GM21447 (cell line): ENCODE results near the gene ENSA.
"Not testable (repeated sequence)": the region's sequence is repeated elsewhere in the genome, so short reads cannot be mapped to it uniquely, and the experiment has no call there.

ENCODE experiments used
- ATAC-seq: cut with Tn5 transposase; IDR thresholded peaks from one replicate; pipeline ENCODE4 v1.9.1; 2021; ENCODE audit not compliant: unreplicated experiment

Gene ENSA, protein sequence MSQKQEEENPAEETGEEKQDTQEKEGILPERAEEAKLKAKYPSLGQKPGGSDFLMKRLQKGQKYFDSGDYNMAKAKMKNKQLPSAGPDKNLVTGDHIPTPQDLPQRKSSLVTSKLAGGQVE

DNA sequence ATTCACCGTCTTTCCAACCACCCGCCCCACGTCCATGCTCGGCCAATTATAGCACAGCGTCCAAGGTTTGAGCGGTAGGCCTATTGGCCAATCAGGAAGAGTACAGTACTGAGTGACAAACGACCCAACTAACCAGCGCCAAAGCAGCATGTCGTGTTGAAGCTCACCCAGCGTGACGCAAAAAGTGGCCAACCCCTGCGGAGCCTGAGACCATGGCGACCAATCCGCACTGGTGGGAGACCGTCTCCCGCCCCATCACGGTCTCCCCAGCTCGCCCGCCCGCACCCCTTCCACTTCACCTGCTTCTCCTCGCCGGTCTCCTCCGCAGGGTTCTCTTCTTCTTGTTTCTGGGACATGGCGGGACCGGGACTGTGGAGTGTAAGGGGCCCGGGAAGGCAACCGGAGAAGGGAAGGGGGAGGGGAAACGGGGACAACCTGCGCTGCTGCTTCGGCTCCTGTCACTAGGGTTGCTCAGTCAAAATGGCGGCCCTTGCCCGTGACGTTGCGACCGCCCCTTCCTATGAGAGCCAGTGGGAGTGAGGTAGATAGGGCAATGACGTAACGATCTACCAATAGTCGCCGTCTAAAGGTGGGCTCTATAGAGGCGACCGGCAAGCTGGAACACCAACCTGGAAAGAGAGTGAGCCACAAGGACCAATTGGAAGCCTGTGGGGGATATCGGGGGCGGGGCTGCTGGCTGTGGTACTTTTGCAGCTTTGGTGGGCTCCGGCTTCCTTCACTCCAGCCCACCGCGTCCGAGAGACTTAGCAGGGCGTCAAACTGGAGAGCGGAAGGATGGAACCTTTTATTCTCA is at the start of gene ENSA:
Gene ENSA, minus strand, starts transcription at position 498 of the 814 bp plus-strand sequence. Its CDS starts 142 bp downstream, at position 356.
- ATAC-seq = peak; percentile 93

DNA sequence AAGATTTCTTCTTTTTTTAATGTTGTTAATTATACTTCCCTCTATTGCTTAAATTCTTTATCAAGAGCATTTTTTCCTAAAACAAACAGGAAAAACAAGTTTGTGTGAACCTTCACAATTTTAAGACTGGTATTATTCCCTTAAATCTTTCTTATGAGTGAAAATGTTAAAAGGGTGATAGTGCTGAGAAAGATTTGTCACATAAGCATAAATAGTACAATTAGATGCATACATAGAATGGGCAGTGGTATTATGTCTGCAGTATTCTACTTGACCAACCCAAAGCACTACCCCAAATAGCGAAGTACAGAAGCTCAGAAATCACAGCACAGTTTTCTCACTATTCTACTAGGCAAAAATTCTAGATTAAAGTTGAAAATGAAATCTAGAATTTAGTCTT is 49.6 kb upstream of the ENSA start:
- ATAC-seq = no peak

DNA sequence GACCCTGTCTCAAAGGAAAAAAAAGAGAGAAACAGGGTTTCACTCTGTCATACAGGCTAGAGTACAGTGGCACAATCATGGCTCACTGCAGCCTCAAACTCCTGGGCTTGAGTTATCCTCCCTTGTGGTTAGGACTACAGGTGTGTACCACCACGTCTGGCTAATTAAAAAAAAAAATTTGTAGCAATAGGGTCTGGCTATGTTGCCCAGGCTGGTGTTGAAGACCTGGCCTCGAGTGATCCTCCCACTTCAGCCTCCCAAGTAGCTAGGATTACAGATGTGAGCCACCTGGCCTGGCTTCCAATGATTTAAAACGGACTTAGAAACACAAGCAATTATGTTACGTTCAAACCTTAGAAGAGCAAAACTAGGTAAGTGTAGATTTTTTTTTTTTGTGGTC is 45.5 kb upstream of the ENSA start:
- ATAC-seq = no peak

DNA sequence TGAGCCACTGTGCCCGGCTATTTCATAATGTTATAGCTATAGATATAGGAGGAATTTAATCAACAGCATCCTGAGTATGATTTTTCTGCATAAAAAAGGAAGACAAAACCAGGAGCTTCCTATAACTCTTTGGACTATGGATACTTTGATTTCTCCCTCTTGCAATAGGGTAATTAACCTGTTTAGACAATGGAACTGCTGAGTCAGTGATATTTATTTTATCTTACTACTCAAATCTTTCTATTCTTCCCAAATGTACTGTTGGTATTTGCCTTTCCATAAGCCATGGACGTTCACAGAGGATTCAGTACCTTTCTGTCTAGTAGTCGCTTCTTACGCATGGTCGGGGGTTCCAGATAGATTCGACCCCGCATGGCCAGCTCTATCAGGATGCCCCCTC is 33.9 kb upstream of the ENSA start:
- ATAC-seq = no peak

DNA sequence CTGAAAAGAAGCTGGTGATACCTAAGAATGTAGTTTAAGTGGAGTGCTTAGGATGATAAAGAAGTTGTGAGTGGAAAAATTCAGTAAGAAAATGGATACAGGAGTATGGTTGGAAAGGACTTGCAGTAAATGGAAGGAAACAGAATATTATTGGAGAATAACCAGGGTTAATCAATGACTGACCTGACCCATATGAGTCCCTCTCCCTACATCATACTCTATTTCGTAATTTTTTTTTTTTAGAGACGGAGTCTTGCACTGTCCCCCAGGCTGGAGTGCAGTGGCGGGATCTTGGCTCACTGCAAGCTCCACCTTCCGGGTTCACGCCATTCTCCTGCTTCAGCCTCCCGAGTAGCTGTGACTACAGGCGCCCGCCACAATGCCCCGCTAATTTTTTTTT is 33.4 kb upstream of the ENSA start:
- ATAC-seq = no peak

DNA sequence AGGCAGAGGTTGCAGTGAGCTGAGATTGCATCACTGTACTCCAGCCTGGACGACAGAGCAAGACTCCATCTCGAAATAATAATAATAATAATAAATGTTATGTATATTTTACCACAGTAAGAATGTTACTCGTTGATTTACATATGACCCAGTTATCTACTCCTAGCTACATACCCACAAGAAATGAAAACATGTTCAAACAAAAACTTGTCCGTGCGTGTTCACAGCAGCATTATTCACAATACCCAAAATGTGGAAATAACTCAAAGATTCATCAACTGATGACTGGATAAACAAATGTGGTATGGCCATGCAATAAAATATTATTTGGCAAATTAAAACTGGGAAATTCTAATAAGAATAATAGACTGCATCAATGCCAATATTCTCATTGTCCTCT is 31.7 kb upstream of the ENSA start:
- no peak for ATAC-seq

DNA sequence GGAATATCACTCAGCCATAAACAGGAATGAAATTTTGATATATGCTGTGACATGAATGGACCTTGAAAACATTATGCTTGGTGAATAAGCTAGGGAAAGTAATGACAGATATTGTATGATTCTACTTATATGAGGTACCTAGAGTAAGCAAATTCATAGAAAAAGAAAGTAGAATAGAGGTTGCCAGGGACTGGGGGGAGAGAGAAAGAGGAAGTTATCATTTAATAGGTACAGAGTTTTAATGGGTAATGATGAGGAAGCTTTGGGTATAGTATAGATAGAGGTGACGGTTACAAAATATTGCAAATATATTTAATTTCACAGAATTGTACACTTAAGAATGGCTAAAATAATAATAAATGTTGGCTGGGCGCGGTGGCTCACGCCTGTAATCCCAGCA is 31.2 kb upstream of the ENSA start:
- no peak for ATAC-seq

DNA sequence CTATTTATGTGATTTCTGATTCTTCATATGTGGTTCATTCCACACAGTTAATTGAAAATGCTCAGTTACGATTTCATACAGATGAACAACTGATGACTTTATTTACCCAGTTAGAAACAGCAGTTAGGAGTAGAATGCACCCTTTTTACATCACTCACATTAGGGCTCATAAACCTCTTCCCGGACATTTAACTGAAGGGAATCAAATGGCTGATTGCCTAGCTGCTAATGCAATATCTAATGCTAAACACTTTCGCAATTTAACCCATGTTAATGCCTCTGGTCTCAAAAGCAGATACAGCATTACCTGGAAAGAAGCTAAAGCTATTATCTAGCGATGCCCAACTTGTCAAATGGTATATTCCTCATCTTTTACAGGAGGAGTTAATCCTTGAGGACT is 27.7 kb upstream of the ENSA start:
- ATAC-seq = not testable (repeated sequence)

DNA sequence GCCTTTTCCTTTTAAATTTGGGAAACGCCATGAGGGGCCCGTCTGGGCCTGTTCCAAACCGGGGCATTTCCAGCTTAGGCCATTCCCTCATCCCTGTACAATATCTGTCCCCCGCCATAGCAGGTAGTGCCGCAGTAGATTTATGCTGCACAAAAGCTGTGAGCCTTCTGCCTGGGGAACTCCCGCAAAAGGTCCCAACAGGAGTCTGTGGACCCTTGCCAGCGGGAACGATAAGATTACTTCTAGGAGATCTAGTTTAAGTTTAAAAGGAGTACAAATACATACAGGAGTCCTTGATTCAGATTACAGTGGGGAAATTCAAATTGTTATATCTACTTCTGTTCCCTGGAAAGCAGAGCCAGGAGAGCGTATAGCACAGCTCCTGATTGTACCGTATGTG is 25.2 kb upstream of the ENSA start:
- not testable (repeated sequence) for ATAC-seq

DNA sequence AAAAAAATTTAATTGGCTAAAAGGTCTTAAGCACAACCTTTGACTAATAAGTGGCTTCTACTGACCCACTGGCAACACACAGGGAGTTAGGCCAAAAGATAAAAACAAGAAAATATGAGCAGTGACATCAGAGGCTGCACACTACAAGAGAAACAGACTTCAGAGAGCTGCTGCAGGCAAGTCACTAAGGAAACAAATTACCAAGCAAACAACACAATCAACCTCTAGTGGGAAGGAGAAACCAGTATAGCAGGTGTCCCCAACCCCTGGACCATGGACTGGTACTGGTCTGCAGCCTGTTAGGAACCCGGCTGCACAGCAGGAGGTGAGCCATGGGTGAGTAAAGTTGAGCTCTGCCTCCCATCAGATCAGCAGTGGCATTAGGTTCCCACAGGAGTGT is 20.8 kb upstream of the ENSA start:
- ATAC-seq = no peak

DNA sequence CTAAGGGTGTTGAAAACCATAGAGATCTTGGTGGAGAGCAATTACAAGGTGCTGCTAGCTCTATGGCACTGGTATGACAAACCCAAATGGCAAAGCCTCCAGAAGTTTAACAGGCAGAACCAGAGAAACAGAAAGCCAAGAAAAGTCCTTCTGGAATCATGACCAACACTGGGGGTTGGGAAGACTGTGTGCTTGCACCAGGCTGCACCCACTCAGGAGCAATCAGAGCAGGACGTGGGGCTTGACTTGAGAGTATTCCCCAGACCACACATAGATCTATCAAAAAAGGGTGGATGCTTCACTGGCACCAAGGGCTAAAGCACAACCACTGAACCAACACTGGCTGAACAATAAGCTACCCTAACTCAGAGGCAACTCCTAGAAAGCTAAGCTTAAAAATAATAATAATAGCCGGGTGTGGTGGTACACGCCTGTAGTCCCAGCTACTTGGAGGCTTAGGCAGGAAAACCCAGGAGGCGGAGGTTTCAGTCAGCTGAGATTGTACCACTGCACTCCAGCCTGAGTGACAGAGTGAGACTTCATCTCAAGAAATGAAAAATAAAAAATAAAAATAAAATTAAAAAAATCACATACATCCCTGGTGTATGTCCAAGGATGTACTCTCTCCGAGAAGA is 20.1 kb upstream of the ENSA start:
- ATAC-seq = no peak

DNA sequence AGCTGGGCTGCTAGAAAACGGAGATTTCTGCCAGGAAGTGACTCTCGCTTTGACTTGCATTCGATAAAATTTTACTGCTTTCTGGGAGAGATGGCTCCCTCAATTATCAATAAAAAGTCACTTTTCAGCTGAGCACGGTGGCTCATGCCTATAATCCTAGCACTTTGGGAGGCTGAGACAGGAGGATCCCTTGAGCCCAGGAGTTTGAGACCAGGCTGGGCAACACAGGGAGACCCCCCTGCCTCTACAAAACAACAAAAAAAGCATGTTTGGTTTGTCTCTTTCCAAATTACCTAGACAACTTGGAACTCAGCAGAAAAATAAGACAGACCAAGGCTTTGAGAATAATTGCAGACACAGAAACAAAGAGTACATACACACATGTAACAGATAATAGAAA is 12.9 kb upstream of the ENSA start:
- no peak for ATAC-seq

DNA sequence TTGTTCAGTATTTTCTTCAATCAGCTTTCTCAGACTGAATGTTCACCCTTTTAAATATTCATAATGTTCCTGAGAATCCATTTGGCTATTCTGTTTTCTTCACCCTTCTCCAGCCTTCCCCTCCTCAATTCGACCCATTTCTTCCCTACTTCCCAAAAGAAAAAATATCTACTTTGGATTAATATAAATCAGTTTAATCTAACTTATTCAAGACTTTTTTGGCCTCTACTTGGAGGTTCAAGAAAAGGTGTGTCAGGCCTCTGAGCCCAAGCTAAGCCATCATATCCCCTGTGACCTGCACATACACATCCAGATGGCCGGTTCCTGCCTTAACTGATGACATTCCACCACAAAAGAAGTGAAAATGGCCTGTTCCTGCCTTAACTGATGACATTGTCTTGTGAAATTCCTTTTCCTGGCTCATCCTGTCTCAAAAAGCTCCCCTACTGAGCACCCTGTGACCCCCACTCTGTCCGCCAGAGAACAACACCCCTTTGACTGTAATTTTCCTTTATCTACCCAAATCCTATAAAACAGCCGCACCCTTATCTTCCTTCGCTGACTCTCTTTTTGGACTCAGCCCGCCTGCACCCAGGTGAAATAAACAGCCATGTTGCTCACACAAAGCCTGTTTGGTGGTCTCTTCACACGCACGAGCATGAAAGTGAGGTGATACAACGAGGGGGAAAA is 11.9 kb upstream of the ENSA start:
- not testable (repeated sequence) for ATAC-seq

DNA sequence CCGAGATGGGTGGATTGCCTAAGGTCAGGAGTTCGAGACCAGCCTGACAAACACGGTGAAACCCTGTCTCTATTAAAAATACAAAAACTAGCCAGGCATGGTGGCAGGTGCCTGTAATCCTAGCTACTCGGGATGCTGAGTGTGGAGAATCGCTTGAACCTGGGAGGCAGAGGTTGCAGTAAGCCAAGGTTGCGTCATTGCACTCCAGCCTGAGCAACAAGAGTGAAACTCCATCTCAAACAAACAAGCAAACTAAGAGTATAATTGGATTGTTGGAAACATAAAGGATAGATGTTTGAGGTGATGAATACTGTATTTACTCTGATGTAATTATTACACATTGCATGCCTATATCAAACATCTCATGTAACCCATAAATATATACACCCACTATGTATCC is 9.0 kb upstream of the ENSA start:
- ATAC-seq = not testable (repeated sequence)

DNA sequence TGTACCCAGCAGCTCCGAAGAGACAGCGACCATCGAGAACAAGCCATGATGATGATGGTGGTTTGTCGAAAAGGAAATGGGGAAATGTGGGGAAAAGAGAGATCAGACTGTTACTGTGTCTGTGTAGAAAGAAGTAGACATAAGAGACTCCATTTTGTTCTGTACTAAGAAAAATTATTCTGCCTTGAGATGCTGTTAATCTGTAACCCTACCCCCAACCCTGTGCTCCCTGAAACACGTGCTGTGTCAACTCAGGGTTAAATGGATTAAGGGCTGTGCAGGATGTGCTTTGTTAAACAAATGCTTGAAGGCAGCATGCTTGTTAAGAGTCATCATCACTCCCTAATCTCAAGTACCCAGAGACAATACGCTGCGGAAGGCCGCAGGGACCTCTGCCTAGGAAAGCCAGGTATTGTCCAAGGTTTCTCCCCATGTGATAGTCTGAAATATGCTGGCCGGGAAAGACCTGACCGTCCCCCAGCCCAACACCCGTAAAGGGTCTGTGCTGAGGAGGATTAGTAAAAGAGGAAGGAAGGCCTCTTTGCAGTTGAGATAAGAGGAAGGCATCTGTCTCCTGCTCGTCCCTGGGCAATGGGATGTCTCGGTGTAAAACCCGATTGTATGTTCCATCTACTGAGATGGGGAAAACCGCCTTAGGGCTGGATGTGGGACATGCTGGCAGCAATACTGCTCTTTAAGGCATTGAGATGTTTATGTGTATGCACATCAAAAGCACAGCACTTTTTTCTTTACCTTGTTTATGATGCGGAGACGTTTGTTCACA is 5.6 kb upstream of the ENSA start:
- ATAC-seq = not testable (repeated sequence)

DNA sequence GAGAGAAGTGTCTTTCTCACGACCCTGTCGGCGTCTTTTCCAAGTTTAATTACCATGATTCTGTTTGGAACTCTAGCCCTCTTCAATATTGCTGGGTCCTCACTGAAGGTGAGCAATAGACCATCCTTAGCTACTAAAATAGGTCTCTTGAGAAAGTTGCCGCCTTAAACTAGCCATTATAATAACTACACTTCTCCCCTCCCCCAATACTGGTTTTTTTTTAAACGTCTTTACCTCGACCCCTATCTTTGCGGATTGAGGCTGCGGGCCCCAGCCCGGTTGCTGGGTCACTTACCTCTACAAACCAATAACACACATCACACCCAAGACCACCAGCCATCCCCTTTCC is 672 bp downstream of the ENSA start:
- ATAC-seq = no peak

DNA sequence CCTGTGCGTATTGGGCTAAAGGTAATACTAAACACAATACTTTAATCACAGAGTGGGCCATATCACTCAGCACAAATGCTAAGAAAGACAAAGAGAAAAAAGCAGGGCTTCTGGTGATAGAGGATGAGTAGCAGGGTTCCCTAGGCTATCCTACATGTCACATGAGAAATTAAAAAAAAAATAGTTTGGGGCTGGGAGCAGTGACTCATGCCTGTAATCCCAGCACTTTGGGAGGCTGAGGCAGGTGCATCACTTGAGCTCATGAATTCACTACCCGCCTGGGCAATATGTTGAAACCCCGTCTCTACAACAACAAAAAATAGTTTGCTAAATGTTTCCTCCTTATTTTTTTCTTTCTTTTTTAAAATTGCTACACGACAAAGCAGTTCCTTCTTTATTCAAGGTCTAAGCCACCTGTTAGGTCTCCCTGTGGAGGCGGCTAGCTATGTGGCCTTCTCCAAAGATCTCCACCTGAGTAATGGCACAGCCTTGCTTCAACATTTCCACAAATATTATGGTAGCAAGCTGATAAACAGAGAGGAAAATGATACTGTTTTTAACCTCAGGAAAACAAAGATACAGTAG is 1.5 kb downstream of the ENSA start:
- no peak for ATAC-seq

DNA sequence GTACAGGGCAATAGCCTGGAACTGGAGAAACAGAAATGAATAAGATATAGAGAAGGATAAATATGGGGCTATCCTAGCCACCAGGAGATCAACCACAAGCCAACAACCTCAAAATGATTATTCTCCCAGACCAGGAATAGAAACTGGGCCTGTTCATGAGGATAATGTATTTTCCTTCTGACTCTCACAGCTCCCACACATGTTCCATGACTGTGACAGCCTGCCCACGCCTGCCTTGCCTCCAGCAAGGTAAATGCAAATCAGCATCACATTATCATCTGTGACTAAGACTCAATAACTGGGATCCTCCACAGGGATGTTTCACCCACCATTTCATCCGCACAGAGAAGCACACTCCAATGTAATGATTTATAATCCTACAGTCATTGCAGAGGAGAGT is 3.3 kb downstream of the ENSA start:
- ATAC-seq = no peak

DNA sequence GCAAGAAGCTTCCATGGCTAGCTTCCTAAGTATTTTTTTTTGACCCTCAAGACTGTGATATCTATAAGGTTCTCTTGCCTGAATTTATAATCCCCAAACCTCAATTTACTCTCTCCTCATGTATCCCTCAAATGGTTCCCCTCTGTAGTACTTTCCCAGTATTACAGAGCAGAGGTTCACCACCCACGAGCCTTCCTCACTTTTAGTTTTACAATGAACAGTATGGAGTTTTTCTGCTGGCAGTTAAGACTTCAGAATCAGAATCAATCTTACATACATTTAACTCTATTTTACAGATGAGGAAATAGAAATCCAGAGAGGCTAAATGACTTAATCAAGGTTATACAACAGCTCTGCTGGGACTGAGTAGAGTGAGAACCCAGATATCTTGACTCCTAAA is 4.9 kb downstream of the ENSA start:
- not testable (repeated sequence) for ATAC-seq

DNA sequence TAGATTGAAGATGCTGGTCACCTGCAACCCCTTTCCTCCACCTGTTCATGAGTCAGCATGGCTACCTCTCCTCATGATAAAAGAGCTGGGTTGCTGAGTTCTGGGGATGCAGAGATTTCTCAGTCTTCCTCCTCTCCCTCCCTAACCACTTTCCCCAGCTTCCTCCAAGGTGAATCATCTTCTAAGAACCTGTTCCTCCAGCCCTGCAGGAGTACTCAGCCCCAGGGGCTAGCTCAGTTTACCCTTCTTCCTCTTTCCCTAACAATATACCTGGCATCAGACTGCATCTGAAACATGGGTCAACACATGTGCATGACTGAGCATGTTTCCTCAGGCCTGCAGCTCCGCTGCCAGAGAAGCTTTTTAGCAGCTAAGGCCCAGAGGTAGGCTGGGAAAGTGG is 5.3 kb downstream of the ENSA start:
- ATAC-seq = not testable (repeated sequence)
